Glomerular endothelial cell (primary cell): Measurements from ENCODE around the gene TEX2. TPM values are rescaled to one million over a fixed set of nuclear protein-coding genes. Genes with fewer than 3 reads are reported as not detected.
"Not testable (repeated sequence)": the region's sequence is repeated elsewhere in the genome, so short reads cannot be mapped to it uniquely, and the experiment has no call there.

Experiments
- DNase-seq: peaks from one replicate; pipeline ENCODE4 v3.0.0-alpha.2; 2011; ENCODE audit warnings: low read depth, low spot score; ENCODE audit errors: extremely low read depth
- total RNA-seq: library from RNA; depleted of rRNA; stranded (reverse); fragments of >200 nt; gene quantifications from 2 replicates; pipeline ENCODE4 v1.2.3, GENCODE V29; 2015

The TEX2 gene
- total RNA-seq, 1 donor from 2014 or later, result 24.3 TPM

GRCh38 chr17:64187093-64187895, 75.8 kb downstream of the TEX2 start:
- DNase-seq, result no peak

GRCh38 chr17:64186171-64187092, 76.6 kb downstream of the TEX2 start:
- DNase-seq, result no peak

DNA sequence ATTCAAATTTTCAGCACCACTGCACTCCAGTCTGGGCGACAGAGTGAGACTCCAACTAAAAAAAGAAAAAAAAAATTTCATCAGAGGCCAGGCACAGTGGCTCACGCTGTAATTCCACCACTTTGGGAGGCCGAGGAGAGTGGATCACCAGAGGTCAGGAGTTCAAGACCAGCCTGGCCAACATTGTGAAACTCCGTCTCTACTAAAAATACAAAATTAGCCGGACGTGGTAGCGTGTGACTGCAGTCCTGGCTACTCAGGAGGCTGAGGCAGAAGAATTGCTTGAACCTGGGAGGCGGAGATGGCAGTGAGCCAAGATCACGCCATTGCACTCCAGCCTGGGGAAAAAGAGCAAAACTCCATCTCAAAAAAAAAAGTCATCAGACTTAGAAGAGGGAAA, 77.5 kb downstream of the TEX2 start:
- DNase-seq, result not testable (repeated sequence)

DNA sequence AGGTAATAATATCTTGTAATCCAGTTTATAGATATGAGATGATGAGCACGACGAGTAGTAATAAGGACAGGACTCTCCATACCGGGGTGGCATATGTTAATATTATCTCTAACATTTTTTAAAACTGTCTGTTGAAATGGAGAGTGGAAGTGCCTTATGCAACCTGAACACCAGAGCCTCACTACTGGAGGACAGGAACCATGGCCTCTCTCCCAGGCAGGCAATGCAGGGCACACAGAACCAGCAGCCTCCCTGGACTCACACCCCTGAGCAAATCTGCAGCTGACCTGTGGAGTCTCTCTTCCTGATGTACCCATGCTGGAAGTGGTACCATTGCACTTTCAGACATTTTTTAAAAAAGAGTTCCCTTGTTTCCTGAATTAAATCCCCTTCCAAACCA, 78.0 kb downstream of the TEX2 start:
- no peak for DNase-seq

DNA sequence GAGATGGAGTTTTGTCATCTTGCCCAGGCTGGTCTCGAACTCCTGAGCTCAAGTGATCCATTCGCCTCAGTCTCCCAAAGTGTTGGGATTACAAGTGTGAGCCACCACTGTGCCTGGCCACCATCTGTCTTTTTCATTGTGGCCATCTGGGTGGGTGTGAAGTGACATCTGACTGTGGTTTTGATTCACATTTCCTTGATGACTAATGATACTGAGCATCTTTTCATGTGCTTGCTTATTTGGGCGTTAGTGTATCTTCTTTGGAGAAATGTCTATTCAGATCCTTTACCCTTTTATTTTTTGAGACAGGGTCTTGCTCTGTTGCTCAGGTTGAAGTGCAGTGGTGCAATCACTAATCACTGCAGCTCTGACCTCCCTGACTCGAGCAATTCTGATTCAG, 79.2 kb downstream of the TEX2 start:
- no peak for DNase-seq

- no peak for DNase-seq
These were observed 80.6 kb downstream of the TEX2 start for GRCh38 chr17:64182325-64183012.

DNA sequence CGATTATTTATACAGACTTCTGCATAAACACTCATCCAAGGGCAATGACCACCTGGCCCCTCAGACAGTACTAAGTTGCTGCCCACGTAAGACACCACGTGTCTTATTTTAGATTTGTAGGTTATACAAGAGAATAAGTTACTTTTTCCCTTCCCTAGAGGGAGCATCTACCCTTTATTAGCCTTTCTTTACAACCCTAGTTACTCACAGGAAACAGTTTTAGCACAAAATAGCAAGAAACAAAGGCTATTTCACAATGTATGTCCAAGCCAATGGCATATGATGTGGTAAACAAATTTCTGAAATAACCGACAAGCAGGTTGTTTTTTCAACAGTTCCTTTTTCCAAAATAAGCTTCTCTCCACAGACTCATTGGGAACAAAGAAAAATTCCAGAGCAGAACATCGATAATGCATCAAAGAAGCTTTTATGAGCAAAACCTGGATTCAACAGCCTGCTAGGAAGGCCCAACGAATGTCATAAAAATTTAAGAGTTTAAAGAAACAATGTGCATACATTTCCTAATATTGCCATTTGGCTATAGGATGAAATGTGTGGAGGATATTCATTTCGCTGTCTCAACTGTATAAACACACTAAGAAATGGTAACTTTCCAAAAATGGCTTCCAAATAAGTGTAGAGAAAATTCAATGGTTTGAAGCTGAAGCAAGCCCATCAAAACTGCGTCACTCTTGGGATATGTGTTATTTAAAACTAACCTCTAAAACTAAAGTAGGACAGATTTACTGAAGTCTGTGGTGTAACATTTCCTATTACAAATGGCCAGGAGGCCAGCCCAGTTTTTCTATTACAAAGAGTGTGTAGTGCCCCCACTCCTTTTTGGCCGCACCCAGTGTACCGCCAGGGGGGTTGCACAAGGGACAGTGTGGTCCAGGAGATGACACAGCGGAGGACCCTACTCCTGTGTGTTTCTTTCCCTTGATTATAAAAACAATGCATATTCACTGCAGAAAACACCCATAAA, 82.7 kb downstream of the TEX2 start:
- no peak for DNase-seq

GRCh38 chr17:64179024-64179423, 84.0 kb downstream of the TEX2 start:
- DNase-seq, result not testable (repeated sequence)

GRCh38 chr17:64178011-64178825, 84.8 kb downstream of the TEX2 start:
- no peak for DNase-seq

GRCh38 chr17:64177311-64178010, 85.6 kb downstream of the TEX2 start:
- DNase-seq, result no peak

DNA sequence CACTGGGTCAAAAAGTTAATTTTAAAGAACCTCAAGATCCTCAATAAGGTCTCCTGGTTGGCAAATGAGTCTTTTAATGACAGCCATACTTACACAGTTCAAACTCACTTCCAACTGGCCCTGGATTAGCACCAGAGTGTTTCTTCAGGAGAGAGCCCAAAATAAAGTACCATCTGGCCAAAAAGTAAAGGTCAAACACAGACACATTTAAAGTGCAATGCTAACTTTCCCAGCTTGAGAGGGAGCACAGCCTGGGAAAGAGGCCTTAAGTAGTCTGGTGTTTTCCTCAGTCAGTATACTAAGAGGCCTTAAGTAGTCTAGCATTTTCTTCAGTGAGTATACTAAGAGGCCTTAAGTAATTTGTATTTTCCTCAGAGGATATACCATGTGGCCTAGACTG, 86.5 kb downstream of the TEX2 start:
- DNase-seq, result no peak

GRCh38 chr17:64174686-64175456, 88.2 kb downstream of the TEX2 start:
- no peak for DNase-seq

DNA sequence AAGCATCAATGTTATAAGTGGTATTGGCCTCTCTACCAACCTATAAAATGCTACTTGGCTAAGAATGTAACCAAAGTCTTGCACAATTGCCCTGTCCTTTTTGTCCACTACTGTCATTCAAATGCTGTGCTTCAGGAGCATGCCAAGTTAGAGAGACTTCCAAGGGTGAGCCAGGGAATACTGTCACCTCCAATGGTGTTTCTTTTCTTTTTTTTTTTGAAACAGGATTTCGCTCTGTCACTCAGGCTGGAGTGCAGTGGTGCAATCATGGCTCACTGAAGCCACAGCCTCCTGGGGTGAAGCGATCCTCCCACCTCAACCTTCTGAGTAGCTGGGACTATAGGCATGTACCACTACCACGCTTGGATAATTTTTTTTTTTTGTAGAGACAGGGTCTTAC, 89.4 kb downstream of the TEX2 start:
- DNase-seq, result no peak

DNA sequence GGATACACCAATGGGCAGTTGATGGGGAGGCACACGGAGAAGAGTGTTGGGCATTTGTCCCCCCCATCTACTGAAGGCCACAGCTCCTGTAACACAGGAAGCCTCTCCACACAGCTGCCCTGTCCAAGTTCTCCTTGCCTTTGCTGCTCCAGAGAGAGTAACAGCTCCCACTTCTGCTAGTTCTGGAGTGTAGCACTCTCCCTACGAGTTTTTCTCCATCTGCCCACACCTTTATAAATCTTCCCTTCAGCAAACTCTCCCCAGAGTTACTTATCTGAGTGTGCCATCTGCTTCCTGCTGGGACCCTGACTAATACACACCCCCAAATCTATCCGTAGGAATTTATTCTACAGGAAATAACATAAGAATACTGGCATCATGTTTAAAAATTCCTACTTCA, 90.5 kb downstream of the TEX2 start:
- peak; percentile 92 for DNase-seq

- peak; percentile 96 for DNase-seq
These were observed 92.0 kb downstream of the TEX2 start for GRCh38 chr17:64171041-64171440.

- no peak for DNase-seq
These were observed 92.8 kb downstream of the TEX2 start for GRCh38 chr17:64170286-64170685.

DNA sequence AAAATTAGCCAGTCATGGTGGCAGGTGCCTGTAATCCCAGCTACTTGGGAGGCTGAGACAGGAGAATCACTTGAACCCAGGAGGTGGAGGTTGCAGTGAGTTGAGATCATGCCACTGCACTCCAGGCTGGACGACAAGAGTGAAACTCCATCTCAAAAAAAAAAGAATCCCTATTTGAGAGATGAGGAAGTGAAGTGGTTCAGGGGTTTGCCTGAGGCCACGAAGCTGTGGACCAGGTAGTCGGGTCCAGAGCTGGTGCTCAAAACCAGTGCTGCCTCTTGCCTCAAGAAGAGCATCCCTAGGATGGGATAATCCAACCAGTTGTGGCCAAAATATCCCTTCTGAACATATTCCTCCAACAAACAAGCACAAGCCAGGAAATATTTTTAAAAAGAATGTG, 95.4 kb downstream of the TEX2 start:
- not testable (repeated sequence) for DNase-seq

- no peak for DNase-seq
These were observed 96.2 kb downstream of the TEX2 start for GRCh38 chr17:64166876-64167275.
